Stimulated activated CD8-positive, alpha-beta memory T cell treated with anti-CD3 and anti-CD28 coated beads, Interleukin-4, amount 100 ng/mL, for 1 hour (primary cell): ENCODE data around the gene ZNF672.
"Not testable (repeated sequence)": the region's sequence is repeated elsewhere in the genome, so short reads cannot be mapped to it uniquely, and the experiment has no call there.

Experiments used
- DNase-seq, 2 donors: peaks; one replicate each; pipeline ENCODE4 v3.0.0-alpha.2; 2020; ENCODE audit warnings: low read depth in 2 of 2, low spot score in 1 of 2

Gene ZNF672

GRCh38 chr1:248852481-248853405, 14.7 kb downstream of the ZNF672 start:
- no peak for DNase-seq

DNA sequence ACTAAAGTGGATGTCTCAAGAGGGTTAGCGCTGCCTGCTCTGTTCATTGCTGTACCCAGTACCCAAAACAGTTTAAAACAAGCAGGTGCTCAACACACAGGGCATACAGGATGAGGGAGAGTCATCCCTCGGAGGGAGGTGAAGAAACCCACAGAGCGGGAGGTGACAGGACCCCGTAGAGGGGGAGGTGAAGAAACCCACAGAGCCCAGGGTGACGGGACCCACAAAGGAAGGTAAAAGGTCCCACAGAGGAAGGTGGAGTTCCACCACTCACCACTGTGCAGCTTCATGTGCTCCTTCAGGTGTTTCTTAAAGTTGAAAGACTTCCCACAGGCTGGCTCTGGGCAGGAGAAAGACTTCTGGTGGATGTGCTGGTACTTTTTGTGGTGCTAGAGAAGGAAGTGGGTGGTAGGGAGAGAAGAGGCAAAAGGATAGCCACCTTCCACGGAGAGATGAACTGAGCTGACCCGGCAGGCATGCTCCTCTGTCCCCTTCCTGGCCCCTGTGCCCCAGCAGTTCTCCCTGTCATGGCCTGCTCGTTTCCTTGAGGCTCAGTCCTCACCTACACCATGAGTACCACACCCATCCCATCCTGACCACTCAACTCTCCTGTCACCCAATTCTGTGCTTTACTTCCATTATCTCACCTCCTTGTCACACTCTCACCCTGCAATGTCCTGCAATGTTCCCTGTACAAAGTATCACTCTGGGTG, 15.8 kb downstream of the ZNF672 start:
- DNase-seq = no peak

- no peak for DNase-seq
These were observed 17.6 kb downstream of the ZNF672 start for GRCh38 chr1:248855580-248855979.

DNA sequence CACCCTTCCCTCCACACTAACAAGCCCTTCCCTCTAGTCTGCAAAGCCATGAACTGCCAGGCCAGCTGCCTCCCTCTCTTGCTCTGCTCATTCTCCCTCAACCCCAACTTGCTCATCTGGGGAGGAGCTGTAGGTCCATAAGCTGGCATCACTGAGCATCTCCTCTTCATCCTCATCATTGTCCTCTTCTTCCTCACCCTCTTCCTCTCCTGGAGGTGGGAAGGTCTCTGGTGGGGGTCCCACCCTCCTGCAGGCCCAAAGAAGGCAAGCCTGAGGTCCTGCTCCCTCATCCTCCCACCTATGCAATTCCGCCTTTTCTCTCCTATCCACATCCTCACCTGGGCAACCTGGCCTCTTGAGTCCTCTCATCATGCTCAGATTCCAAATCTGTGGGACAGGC, 18.2 kb downstream of the ZNF672 start:
- DNase-seq = no peak

- no peak for DNase-seq
These were observed 19.2 kb downstream of the ZNF672 start for GRCh38 chr1:248857201-248857600.

GRCh38 chr1:248857749-248858095, 19.7 kb downstream of the ZNF672 start:
- DNase-seq = no peak

DNA sequence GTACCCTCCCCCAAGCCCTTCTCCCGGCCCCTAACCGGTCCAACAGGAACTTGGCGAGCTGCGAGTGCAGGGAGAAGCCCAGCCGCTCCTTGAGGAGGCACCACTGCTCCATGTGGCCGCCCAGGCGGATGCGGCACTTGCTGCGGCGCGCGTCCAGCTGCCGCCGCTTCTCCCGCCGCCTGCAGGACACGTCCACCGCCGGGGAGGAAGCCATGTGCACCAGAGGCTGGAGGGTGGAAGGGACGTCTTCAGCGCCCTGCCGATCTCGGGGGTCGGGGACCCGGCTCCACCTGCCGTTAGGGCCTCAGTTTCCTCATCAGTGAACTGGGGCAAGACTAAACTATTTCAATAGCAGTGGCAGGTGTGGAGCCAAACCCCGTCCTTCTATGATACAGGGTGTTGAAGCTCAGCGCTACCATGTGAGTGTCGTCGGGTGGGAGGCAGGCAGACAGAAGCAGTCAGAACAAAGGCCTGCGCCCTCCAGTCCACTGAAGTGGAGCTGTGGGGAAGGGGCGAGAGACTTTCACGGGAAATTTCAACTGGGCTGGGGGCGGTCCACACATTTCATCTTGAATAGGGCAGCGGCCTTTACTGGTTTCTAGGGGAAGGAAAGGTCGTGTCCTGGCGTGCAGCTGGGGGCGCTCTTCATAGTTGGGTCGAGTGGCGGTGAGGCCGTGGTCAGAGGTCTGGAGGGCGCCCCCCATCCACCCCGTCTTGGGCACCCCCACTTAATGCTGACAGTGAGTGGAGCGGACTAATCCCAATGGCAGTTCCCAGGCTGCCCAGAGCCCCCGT, 20.3 kb downstream of the ZNF672 start:
- DNase-seq = no peak

GRCh38 chr1:248858891-248859889, 21.2 kb downstream of the ZNF672 start, which contains the start of gene ZNF692:
Gene ZNF692, minus strand, starts transcription at chr1:248859085. Its CDS starts 776 bp downstream, at chr1:248858309.
- DNase-seq = peak; percentile 92 to 95

- DNase-seq = no peak
These were observed 22.0 kb downstream of the ZNF672 start for GRCh38 chr1:248860007-248860406.

GRCh38 chr1:248861616-248862015, 23.6 kb downstream of the ZNF672 start:
- DNase-seq = no peak

DNA sequence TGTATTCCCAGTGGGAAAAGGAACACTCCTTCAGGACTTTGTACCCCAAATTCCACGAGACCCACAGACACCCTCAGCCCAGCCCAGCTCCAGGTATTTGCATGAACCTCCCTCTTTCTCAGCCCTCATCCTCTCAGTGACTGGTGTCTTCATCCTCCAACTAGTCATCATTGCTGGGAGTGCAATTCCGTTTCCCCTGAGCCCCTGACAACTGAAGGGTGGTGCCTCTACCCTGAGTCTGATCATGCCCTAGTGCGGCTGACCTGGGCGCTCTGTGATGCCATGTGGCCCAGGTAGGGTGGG, 24.6 kb downstream of the ZNF672 start:
- no peak for DNase-seq

GRCh38 chr1:248862998-248863881, 25.2 kb downstream of the ZNF672 start:
- DNase-seq = peak in 1 of 2 donors; percentile 58

GRCh38 chr1:248871837-248872401, 33.9 kb downstream of the ZNF672 start:
- no peak for DNase-seq

DNA sequence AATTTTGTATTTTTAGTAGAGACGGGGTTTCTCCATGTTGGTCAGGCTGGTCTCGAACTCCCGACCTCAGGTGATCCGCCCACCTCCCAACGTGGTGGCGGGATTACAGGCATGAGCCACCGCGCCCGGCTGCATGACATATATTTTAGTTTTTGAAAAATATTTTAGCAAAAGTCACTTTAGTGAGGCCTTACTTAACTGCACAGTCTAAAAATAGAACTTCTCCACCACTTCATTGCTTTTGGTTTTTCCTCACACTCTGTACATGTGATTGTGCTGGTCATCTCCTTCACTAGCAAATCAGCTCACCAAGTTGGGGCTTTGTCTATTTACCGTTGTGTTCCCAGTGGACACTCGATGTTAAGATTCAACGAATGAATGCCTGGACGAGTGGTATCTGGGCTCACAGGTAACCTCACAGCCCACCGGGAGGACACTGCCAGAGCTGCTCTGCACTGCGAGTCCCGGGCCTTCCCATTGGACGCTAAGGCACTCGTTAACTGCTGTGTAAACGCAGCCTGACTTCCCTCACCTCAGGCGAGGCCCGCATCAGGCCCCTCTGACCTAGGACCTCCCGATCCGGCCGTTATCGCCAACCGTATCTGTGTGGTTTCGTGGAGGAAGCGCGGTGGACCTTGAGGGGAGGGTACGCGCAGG, 34.9 kb downstream of the ZNF672 start:
- DNase-seq = no peak

DNA sequence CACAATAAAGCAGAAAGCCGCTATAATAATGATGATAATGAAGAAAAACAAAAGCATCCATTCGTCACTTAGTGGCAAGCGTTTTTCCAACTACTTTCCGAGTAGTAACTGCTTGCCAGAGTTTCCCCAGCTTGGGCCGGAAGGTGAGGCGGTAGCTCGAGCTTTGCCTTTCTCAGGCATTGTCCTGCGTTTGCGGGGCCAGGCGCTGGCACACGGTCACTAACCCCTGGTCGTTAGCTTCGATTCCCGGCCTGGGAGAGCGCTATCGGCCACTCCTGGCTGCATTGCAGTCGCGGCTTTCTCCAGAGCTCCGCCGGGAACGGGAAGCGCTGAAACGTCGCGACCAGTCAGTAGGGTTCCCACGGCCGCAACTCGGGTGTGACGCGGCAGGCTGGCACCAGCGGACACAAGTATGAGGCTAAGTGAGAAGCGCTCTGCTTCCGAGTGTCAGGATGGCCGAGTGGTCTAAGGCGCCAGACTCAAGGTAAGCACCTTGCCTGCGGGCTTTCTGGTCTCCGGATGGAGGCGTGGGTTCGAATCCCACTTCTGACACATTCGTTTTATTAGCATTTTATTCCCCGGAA, 35.5 kb downstream of the ZNF672 start:
- DNase-seq = peak; percentile 90 to 91

GRCh38 chr1:248873993-248874533, 36.0 kb downstream of the ZNF672 start:
- DNase-seq = peak; percentile 65 to 72

DNA sequence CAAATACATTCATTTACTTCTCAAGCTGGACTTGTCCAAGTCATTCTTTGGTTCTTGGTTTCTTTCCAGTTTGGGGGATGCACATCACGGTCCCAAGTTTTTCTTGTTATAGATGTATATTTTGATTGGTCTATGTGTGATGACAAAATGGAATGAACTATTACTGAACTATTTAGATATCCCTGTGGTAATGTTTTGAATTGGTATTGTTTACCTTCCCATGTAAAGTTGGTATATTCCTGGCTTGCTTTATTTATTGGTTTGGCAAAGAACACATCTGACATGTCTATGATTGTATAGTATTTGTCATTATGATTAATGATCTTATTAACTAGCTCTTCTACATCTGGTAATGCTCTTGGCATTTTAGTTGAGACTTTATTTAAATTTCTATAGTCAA, 43.2 kb downstream of the ZNF672 start:
- DNase-seq = no peak

DNA sequence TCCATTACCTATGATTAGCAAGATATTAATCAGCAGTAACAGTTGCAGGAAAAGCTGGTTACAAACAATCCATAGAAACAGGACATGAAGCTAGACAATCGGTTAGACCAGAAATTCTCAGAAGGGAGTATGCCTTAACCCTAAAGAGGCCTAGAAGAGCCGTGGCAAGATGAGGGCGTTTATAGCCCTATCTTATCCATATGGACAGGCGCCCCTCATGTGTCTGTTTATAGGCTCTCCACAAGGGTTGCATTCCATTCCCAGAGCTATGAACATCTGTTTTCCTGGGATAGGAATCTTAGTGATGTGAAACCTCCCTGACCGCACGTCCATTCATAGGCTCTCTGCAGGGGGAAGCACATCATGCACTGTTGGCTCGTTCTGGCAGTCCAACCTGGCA, 44.4 kb downstream of the ZNF672 start:
- not testable (repeated sequence) for DNase-seq
